ENCODE results near the gene AASS.

GRCh38 chr7:122038134-122038533 lies 105.9 kb downstream of the AASS start:
- no peak for TF ChIP-seq TCF7L2 (IDR thresholded peaks at IDR 0.05; ENCODE audit: low read depth, low read length)
- TF ChIP-seq CTCF (IDR thresholded peaks at IDR 0.05), result no peak
- no peak for TF ChIP-seq REST (IDR thresholded peaks at IDR 0.05; ENCODE audit: insufficient read depth in 1 of 2, low read depth in 2 of 2, low read length in 1 of 2)
- no peak for TF ChIP-seq POLR2AphosphoS5 (IDR thresholded peaks at IDR 0.05; ENCODE audit: low read depth, low read length)
- no peak for TF ChIP-seq SIN3A (IDR thresholded peaks at IDR 0.05; ENCODE audit: borderline replicate concordance, insufficient read depth, low read depth, low read length)
